ENCODE measurements around the gene ELAVL1.

- TF ChIP-seq EZH2 (IDR thresholded peaks at IDR 0.05; ENCODE audit: borderline replicate concordance, low read length), result no peak
- TF ChIP-seq CTCF (conservative IDR thresholded peaks at IDR 0.05 in 1 of 2, IDR thresholded peaks at IDR 0.05 in 1 of 2; ENCODE audit: extremely low read depth in 1 of 2, insufficient read depth in 1 of 2, low read depth in 1 of 2, low read length in 2 of 2), result peak; percentile 93 to 99
These were observed 3.2 kb downstream of the ELAVL1 start for GRCh38 chr19:8001995-8002849.
